ENCODE measurements around the gene CCDC92B.
"Not testable (repeated sequence)": the region's sequence is repeated elsewhere in the genome, so short reads cannot be mapped to it uniquely, and the experiment has no call there.

CCDC92B gene

GRCh38 chr17:2701996-2702741 lies 47.3 kb downstream of the CCDC92B start:
- no peak for DNase-seq

GRCh38 chr17:2701161-2701995 lies 48.1 kb downstream of the CCDC92B start:
- no peak for DNase-seq

GRCh38 chr17:2700491-2701141 lies 48.8 kb downstream of the CCDC92B start:
- DNase-seq, result no peak

DNA sequence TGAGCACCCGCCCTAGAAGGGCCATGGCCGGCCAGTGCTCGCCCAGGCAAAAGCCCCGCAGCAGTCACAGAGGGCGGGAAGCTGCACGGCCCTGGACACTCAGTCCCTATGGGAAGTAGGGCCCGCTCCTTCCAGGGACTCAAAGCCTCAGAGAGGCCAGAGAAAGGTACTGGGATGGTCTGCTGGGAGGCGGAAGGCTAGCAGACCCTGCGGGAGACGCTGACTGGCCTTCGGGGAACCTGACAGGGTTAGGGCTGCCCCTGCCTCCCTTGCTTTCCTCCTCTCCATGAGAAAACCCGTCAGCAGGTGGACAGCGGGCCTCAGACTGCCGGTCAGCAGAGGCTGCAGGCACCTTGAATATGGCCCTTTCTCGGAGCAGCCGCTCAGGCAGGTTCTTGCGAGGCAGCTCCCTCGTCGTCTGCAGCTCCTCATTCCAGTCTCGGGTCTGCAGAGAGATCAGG lies 49.4 kb downstream of the CCDC92B start:
- no peak for DNase-seq

- not testable (repeated sequence) for DNase-seq
Measured at GRCh38 chr17:2699216-2699805, 50.1 kb downstream of the CCDC92B start.

DNA sequence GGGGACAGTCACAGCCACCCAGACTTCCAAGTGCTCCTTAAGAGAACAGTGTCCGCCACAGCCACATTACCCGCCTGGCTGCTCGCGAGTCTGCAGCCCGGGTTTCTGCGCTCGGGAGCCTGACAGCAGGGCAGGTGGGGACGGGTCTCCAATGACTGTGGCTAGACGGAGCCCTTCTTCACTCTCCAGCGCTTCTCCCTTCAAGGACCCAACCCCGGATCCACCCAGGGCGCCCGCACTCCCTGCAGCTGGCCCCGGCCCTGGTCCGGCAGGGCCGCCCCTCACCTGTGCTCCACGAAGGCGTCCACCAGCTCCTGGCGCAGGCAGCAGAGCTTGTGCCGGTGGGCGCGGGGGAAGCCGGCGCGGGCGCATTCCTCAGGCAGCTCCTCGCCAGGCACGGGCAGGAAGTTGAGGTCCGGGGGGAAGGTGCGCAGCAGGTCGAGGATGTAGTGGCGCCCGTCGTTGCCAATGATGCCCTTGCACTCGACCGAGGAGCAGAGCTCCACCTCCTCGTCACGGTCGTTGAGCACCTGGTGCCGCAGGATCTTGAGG lies 51.8 kb downstream of the CCDC92B start:
- DNase-seq, result no peak

- no peak for DNase-seq
Measured at GRCh38 chr17:2695961-2696760, 53.3 kb downstream of the CCDC92B start.

DNA sequence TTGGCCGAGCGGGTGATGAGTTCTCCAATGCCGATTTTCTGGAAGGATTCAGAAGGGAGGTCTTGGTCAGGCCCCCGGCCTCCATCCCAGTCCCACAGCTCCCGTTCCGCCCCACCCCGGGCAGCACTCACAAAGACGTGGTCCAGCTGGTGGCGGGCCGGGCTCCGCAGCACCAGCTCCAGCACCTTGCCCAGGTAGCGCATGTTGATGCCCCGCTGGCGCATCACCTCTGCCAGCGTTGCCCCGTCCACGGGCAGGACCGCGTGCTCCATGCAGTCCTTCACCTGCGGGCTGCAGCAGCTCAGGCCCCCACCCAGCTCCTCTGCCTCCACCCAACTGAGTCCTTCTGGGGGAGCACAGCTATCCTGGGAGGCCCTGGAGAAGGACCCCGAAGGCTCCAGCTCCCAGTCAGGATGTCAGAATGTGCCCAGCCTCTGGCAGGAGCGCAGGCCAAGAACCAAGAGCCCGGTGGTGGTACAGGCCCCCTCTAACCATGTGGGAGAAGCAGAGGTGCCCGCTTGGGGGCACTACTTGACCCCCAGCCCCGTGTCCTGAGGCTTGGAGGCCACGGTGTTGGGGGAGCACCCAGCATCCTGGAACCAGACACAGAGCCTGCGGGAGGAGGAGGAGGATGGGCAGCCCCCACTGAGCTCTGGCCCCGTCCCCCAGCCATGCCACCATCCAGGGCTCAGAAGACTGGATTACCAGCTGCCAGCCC lies 54.0 kb downstream of the CCDC92B start:
- no peak for DNase-seq

- no peak for DNase-seq
Measured at GRCh38 chr17:2694381-2695242, 54.8 kb downstream of the CCDC92B start.

- DNase-seq, result no peak
Measured at GRCh38 chr17:2693561-2694380, 55.7 kb downstream of the CCDC92B start.

DNA sequence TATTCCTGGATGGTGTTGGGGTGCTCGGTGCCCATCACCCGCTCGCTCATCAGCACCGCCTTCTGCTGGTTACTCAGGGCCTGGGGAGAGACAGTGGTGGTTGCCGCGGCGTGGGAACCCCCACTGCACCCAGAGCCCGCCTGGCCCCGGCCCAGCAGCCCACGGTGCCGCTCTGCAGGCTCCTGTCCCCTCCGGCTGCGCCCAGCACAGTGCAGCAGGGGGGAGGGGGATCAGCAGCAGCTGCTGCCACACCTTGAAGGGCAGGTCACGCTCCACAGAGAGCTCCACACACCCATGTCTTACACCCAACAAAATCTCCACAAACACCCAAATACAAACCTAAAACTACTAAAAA lies 56.7 kb downstream of the CCDC92B start:
- no peak for DNase-seq

DNA sequence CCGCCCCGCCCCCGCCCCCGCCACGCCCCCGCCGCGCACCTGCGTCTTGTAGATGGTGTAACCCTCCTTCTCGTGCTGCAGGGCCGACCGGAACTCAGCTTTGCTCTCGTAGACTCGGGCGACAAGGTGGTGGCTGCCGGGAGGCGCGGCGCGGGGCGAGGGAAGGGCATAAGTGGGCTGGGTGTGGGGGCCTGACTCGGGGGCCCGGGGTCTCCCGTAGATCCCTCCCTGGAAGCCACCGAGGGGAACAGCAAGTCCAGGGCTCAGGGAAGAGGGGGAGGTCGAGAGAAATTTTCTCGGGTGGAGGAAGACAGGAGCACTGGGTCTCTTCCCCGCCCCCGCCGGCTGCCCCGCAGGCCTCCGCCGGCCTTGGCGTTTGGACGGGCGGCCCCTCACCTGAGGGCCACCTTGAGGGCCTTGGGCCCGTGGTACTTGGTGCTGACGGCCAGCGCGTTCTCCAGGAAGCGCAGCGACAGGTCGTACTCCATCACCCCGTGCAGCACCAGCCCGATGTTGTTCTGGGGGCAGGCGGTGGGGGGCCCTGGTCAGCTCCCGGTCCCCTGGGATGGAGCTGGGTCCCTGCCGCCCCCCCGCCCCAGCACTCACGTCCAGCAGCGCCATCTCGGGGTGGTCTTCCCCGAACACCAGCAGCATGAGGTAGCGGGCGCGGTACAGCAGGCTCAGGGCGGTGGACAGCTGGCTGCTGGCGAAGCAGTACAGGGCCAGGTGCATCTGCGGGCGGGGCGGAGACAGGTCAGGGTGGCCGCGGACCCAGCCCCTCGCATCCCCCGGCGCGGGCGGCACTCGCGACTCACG lies 57.3 kb downstream of the CCDC92B start:
- no peak for DNase-seq

GRCh38 chr17:2691069-2691871 lies 58.2 kb downstream of the CCDC92B start:
- DNase-seq, result no peak

- no peak for DNase-seq
Measured at GRCh38 chr17:2690165-2691068, 59.0 kb downstream of the CCDC92B start.

DNA sequence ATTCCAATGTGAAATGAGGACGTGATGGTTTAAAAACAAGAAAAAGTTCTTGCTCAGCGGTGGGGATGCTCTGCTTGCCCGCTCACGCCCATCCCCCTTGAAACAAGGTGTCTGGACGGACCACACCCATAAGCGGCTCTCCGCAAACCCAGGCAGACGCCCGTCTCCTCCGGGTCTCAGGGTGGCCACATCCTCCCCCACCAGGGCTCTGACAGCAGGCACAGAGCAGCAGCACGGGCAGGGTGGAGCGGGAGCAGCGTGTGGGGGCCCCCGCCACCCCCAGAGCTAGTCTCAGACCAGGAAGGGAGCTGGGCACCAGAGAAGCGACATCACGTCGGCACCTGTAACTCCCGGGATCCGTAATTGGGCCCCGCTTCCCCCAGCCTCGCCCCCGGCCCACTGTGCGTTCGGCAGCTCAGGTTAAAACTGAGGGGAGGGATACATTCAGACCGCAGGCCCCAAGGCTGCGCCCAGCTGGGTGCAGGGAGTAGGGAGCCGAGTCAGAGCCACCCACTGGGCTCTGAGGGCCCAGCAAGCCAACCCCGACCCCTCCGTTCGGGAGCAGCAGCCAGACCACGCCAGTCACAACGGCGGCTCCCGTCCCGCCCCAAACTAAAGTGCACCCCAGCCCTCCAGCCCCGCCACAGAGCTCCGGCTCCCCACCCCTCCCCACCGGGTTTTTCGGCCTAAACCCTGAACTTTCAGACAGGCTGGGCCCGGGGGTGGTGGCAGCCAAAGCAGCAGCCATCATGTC lies 59.9 kb downstream of the CCDC92B start:
- peak; percentile 43 for DNase-seq

Data from CD4-positive, alpha-beta T cell treated with Interferon gamma for 1 hour (primary cell).